Activated naive CD4-positive, alpha-beta T cell treated with anti-CD3 and anti-CD28 coated beads for 36 hours (primary cell): ENCODE results near the gene TNFSF12. TPM values are rescaled to one million over a fixed set of nuclear protein-coding genes. Genes with fewer than 3 reads are reported as not detected.

Source experiments
- CTCF ChIA-PET: fragments of 350-600 bp; sonication (Branson Sonifier 250); formaldehyde crosslinking; loops from one replicate; lab custom pipeline; 2021; ENCODE audit warnings: antibody characterized with exemption; lab: Charles Lee
- DNase-seq: peaks from one replicate; pipeline ENCODE4 v3.0.0-alpha.2; 2020
- H3K27ac Mint-ChIP-seq: one replicate; pipeline ENCODE4 v1.8.0; 2021; ENCODE audit warnings: mild to moderate bottlenecking, mixed read lengths
- H3K27me3 Mint-ChIP-seq: one replicate; pipeline ENCODE4 v1.8.0; 2021; ENCODE audit warnings: low read depth, mixed read lengths
- H3K36me3 Mint-ChIP-seq: one replicate; pipeline ENCODE4 v1.8.0; 2021; ENCODE audit warnings: low read depth, mixed read lengths
- H3K4me1 Mint-ChIP-seq: one replicate; pipeline ENCODE4 v1.8.0; 2021; ENCODE audit warnings: low read depth, mixed read lengths
- H3K4me3 Mint-ChIP-seq: one replicate; pipeline ENCODE4 v1.8.0; 2021; ENCODE audit warnings: mild to moderate bottlenecking, moderate library complexity, mixed read lengths
- H3K9me3 Mint-ChIP-seq: one replicate; pipeline ENCODE4 v1.8.0; 2021; ENCODE audit warnings: mixed read lengths
- intact Hi-C: fragments of 100-400 bp; cut with micrococcal nuclease; formaldehyde crosslinking; loops from one replicate; pipeline ENCODE4 v1.15.1; 2023
- total RNA-seq, 2 experiments: library from RNA; stranded (reverse); gene quantifications; one replicate each; pipeline ENCODE4 v1.2.3, GENCODE V29; 2021

TNFSF12 gene
- total RNA-seq, 2 experiments from 2014 or later: 5.8 to 7.4 TPM

GRCh38 chr17:7549401-7550055, 670 bp downstream of the TNFSF12 start:
- DNase-seq: peak; percentile 54
- Mint-ChIP-seq H3K36me3 (no peaks in the 10 kb centered on the region), H3K4me1 (peaks cover 51% of the 10 kb centered on the region), H3K27ac (peak overlapping the region; percentile 25), H3K4me3 (peak overlapping the region; percentile 65), H3K9me3 (no peaks in the 10 kb centered on the region), H3K27me3 (no peaks in the 10 kb centered on the region)
- intact Hi-C loops: loop anchor here (1.0 to 2.0 kb wide), 4 partner anchors 12 to 114 kb away; partner anchors contain the start of genes POLR2A, SENP3 and TMEM102
- CTCF ChIA-PET: interaction anchor here (0.6 to 2.5 kb wide), 4 partner anchors 11 to 293 kb away, joined by 3 to 14 read pairs (median 4); no protein-coding TSS in a partner anchor

GRCh38 chr17:7550344-7550743, 1.5 kb downstream of the TNFSF12 start:
- no peak for DNase-seq
- H3K36me3 Mint-ChIP-seq: no peaks in the 10 kb centered on the region
- H3K27ac Mint-ChIP-seq: no peak overlapping the region
- H3K4me3 Mint-ChIP-seq: no peak overlapping the region
- CTCF ChIA-PET: interaction anchor here (0.6 to 2.5 kb wide), 2 partner anchors 10 to 27 kb away, joined by 3 to 14 read pairs; no protein-coding TSS in a partner anchor
- no peaks in the 10 kb centered on the region for H3K27me3 Mint-ChIP-seq
- peaks cover 54% of the 10 kb centered on the region for H3K4me1 Mint-ChIP-seq
- no peaks in the 10 kb centered on the region for H3K9me3 Mint-ChIP-seq
- intact Hi-C loops: no loop called here

GRCh38 chr17:7551396-7551795, 2.5 kb downstream of the TNFSF12 start:
- no peak overlapping the region for H3K27ac Mint-ChIP-seq
- no peak for DNase-seq
- CTCF ChIA-PET: interaction anchor here (0.7 to 1.8 kb wide), 4 partner anchors 10 to 114 kb away, joined by 3 to 9 read pairs (median 3); no protein-coding TSS in a partner anchor
- H3K4me1 Mint-ChIP-seq: peaks cover 59% of the 10 kb centered on the region
- no peaks in the 10 kb centered on the region for H3K36me3 Mint-ChIP-seq
- intact Hi-C loops: no loop called here
- no peaks in the 10 kb centered on the region for H3K27me3 Mint-ChIP-seq
- H3K4me3 Mint-ChIP-seq: no peak overlapping the region
- no peaks in the 10 kb centered on the region for H3K9me3 Mint-ChIP-seq

GRCh38 chr17:7552621-7553051, 3.8 kb downstream of the TNFSF12 start:
- Mint-ChIP-seq H3K4me3 (peak overlapping the region; percentile 28), H3K4me1 (peaks cover 62% of the 10 kb centered on the region)

GRCh38 chr17:7553356-7553755, 4.5 kb downstream of the TNFSF12 start:
- Mint-ChIP-seq H3K4me3 (no peak overlapping the region), H3K9me3 (no peaks in the 10 kb centered on the region), H3K27ac (peak overlapping the region; percentile 78), H3K27me3 (no peaks in the 10 kb centered on the region), H3K4me1 (peaks cover 64% of the 10 kb centered on the region), H3K36me3 (no peaks in the 10 kb centered on the region)
- no peak for DNase-seq
- intact Hi-C loops: no loop called here
- CTCF ChIA-PET: interaction anchor here (2.0 kb wide), 1 partner anchor 36 kb away, joined by 5 read pairs; no protein-coding TSS in a partner anchor

More at GRCh38 chr17:7552621-7553051, 3.8 kb downstream of the TNFSF12 start:
- intact Hi-C loops: no loop called here
- H3K36me3 Mint-ChIP-seq: no peaks in the 10 kb centered on the region
- no peaks in the 10 kb centered on the region for H3K9me3 Mint-ChIP-seq
- CTCF ChIA-PET: interaction anchor here (1.0 to 2.0 kb wide), 5 partner anchors 8 to 272 kb away, joined by 3 to 9 read pairs (median 4); partner anchors contain the start of gene SLC2A4
- peak; percentile 69 for DNase-seq
- peak overlapping the region; percentile 78 for H3K27ac Mint-ChIP-seq
- no peaks in the 10 kb centered on the region for H3K27me3 Mint-ChIP-seq

GRCh38 chr17:7555320-7555948, 6.6 kb downstream of the TNFSF12 start:
- CTCF ChIA-PET: interaction anchor here (0.6 to 7.5 kb wide), 2 partner anchors 31 to 41 kb away, joined by 4 to 96 read pairs; no protein-coding TSS in a partner anchor
- no peak overlapping the region for H3K27ac Mint-ChIP-seq

GRCh38 chr17:7556627-7557026, 7.8 kb downstream of the TNFSF12 start:
- DNase-seq: no peak
- CTCF ChIA-PET: interaction anchor here (7.5 kb wide), 1 partner anchor 42 kb away, joined by 96 read pairs; no protein-coding TSS in a partner anchor
- no peaks in the 10 kb centered on the region for H3K27me3 Mint-ChIP-seq
- H3K4me3 Mint-ChIP-seq: no peak overlapping the region
- no peak overlapping the region for H3K27ac Mint-ChIP-seq
- intact Hi-C loops: no loop called here
- H3K9me3 Mint-ChIP-seq: no peaks in the 10 kb centered on the region
- peaks cover 66% of the 10 kb centered on the region for H3K4me1 Mint-ChIP-seq
- H3K36me3 Mint-ChIP-seq: no peaks in the 10 kb centered on the region

More at GRCh38 chr17:7555320-7555948, 6.6 kb downstream of the TNFSF12 start:
- no peak for DNase-seq
- intact Hi-C loops: no loop called here
- no peak overlapping the region for H3K4me3 Mint-ChIP-seq
- H3K4me1 Mint-ChIP-seq: peaks cover 70% of the 10 kb centered on the region
- no peaks in the 10 kb centered on the region for H3K27me3 Mint-ChIP-seq
- H3K36me3 Mint-ChIP-seq: no peaks in the 10 kb centered on the region
- H3K9me3 Mint-ChIP-seq: no peaks in the 10 kb centered on the region

- Mint-ChIP-seq H3K4me3 (no peak overlapping the region), H3K36me3 (no peaks in the 10 kb centered on the region), H3K9me3 (no peaks in the 10 kb centered on the region), H3K27me3 (no peaks in the 10 kb centered on the region), H3K27ac (no peak overlapping the region), H3K4me1 (peaks cover 61% of the 10 kb centered on the region)
- DNase-seq: no peak
- CTCF ChIA-PET: interaction anchor here (0.5 to 7.5 kb wide), 7 partner anchors 33 to 361 kb away, joined by 3 to 96 read pairs (median 3); no protein-coding TSS in a partner anchor
- intact Hi-C loops: no loop called here
Observed at GRCh38 chr17:7557147-7557764, 8.4 kb downstream of the TNFSF12 start.

GRCh38 chr17:7557775-7558543, 9.1 kb downstream of the TNFSF12 start:
- Mint-ChIP-seq H3K4me1 (peaks cover 61% of the 10 kb centered on the region), H3K4me3 (peak overlapping the region; percentile 58), H3K27me3 (no peaks in the 10 kb centered on the region), H3K36me3 (peaks cover 7% of the 10 kb centered on the region), H3K9me3 (no peaks in the 10 kb centered on the region), H3K27ac (peak overlapping the region; percentile 78)
- CTCF ChIA-PET: interaction anchor here (0.5 to 7.5 kb wide), 7 partner anchors 29 to 362 kb away, joined by 3 to 96 read pairs (median 3); no protein-coding TSS in a partner anchor
- peak; percentile 42 for DNase-seq
- intact Hi-C loops: no loop called here

- peak within 1 kb of the TSS; percentile 58 for H3K4me3 Mint-ChIP-seq
- no peaks in the 10 kb centered on the region for H3K27me3 Mint-ChIP-seq
- no peaks in the 10 kb centered on the region for H3K9me3 Mint-ChIP-seq
- peaks cover 7% of the 10 kb centered on the region for H3K36me3 Mint-ChIP-seq
- no peak for DNase-seq
- CTCF ChIA-PET: interaction anchor here (0.7 to 7.5 kb wide), 4 partner anchors 28 to 122 kb away, joined by 3 to 96 read pairs (median 3); no protein-coding TSS in a partner anchor
- intact Hi-C loops: no loop called here
- H3K27ac Mint-ChIP-seq: peak within 1 kb of the TSS; percentile 78
- peaks cover 57% of the 10 kb centered on the region for H3K4me1 Mint-ChIP-seq
Observed at GRCh38 chr17:7558544-7559319, 9.9 kb downstream of the TNFSF12 start, which contains the start of gene TNFSF13. Gene TNFSF13 (plus strand): TSS chr17:7558750. CDS start chr17:7559040, 290 bp downstream.
